ENCODE data around the gene DYTN.

The DYTN gene

DNA sequence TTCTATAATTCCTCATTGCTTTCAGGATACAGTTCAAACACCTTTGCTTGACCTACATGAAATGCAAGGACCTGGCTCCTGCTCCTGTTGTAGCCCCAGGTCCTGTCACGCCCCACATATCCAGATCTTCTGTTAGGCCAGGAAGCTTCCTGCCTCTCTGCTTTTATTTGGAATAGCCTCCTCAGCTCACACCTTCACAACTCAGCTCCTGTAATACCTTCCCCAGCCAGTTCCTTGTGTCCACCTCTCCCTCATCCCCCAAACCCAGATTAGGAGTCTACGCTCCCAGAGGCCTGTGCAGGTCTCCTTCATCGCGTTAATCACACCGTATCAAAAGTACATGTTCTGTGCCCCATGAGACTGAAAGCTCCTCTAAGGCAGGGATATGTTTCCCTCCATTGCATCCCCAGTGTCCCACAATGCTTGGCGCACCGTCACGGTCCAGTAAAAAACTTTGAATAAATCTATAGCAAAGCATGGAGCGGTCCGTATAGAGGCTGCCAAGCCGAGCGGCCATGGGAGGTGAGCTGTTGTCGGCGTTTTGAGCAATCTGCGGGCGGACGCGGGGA, 46.6 kb upstream of the DYTN start:
- Histone ChIP-seq H3K79me2 (ENCODE audit: low read length) (peaks cover 34% of the 10 kb centered on the region), H3K9me3 (ENCODE audit: insufficient read depth, low read length) (no peaks in the 10 kb centered on the region), H3K27me3 (ENCODE audit: low read depth, low read length) (peaks cover 13% of the 10 kb centered on the region; the same call in 1 of the 2 replicates), H3K27ac (ENCODE audit: low read length) (peak overlapping the region; percentile 74), H3K9ac (ENCODE audit: low read length) (peak overlapping the region; percentile 90), H3K36me3 (replicated peaks; ENCODE audit: low read depth, low read length) (peaks cover 13% of the 10 kb centered on the region), H2AFZ (ENCODE audit: low read depth, low read length) (peak overlapping the region; percentile 100), H3K4me1 (ENCODE audit: low read length) (peaks cover 26% of the 10 kb centered on the region), H3K4me3 (ENCODE audit: low read length) (peak overlapping the region; percentile 99), H4K20me1 (ENCODE audit: insufficient read depth, low read length) (no peaks in the 10 kb centered on the region), H3K4me2 (ENCODE audit: low read length) (peak overlapping the region; percentile 91)
- TF ChIP-seq EZH2phosphoT487 (IDR thresholded peaks at IDR 0.05; ENCODE audit: low read depth) = no peak
- TF ChIP-seq, protein P1, sequence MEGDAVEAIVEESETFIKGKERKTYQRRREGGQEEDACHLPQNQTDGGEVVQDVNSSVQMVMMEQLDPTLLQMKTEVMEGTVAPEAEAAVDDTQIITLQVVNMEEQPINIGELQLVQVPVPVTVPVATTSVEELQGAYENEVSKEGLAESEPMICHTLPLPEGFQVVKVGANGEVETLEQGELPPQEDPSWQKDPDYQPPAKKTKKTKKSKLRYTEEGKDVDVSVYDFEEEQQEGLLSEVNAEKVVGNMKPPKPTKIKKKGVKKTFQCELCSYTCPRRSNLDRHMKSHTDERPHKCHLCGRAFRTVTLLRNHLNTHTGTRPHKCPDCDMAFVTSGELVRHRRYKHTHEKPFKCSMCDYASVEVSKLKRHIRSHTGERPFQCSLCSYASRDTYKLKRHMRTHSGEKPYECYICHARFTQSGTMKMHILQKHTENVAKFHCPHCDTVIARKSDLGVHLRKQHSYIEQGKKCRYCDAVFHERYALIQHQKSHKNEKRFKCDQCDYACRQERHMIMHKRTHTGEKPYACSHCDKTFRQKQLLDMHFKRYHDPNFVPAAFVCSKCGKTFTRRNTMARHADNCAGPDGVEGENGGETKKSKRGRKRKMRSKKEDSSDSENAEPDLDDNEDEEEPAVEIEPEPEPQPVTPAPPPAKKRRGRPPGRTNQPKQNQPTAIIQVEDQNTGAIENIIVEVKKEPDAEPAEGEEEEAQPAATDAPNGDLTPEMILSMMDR (IDR thresholded peaks at IDR 0.05; ENCODE audit: low read depth, low read length) = no peak

DNA sequence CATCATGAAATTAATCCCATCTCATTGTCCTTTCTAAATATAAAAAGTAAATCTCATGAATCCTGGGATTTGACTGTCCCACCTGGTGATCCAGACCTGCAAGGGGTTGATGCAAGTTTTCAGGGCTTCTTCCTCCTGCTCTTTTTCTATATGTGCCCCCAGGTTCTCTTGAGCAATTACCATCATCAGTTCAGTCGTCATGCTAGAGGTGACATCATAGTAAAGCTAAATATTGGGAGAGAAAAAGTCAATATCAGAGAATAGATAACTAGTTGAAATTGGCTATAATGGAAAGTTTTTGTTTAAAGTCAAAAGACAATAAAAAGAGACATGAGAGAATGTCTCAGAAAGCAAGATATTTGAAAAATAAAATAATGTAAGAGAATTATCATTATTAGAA, 38.6 kb upstream of the DYTN start:
- no peak for TF ChIP-seq EZH2phosphoT487 (IDR thresholded peaks at IDR 0.05; ENCODE audit: low read depth)
- TF ChIP-seq, protein P1 (IDR thresholded peaks at IDR 0.05; ENCODE audit: low read depth, low read length) = no peak
- H3K4me1 ChIP-seq (ENCODE audit: low read length) = peaks cover 19% of the 10 kb centered on the region
- H3K9me3 ChIP-seq (ENCODE audit: insufficient read depth, low read length) = no peaks in the 10 kb centered on the region
- H3K4me3 ChIP-seq (ENCODE audit: low read length) = no peak overlapping the region
- H3K79me2 ChIP-seq (ENCODE audit: low read length) = no peaks in the 10 kb centered on the region
- peaks cover under 1% of the 10 kb centered on the region; the same call in 1 of the 2 replicates for H3K27me3 ChIP-seq (ENCODE audit: low read depth, low read length)
- H2AFZ ChIP-seq (ENCODE audit: low read depth, low read length) = no peak overlapping the region
- H4K20me1 ChIP-seq (ENCODE audit: insufficient read depth, low read length) = no peaks in the 10 kb centered on the region
- no peak overlapping the region for H3K27ac ChIP-seq (ENCODE audit: low read length)
- no peak overlapping the region for H3K4me2 ChIP-seq (ENCODE audit: low read length)
- H3K9ac ChIP-seq (ENCODE audit: low read length) = no peak overlapping the region
- no peaks in the 10 kb centered on the region for H3K36me3 ChIP-seq (replicated peaks; ENCODE audit: low read depth, low read length)

DNA sequence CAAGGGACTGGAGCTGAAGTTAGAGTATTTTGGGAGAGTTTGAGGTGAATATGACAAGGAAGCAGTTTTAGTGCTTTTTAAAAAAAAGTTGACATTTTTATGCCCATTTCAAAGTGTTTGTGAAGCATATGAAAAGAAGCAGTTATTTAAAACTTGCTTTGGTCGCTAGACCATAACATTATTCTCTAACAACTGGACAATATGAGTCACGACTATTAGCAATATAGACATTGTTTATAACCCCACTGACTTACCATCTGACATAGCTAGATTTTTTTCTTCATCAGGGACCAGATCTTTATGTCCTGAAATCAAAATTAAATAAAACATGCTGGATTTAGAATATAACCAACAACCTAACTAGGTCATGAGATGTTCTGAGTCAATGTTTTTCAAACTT, 22.6 kb upstream of the DYTN start:
- Histone ChIP-seq H3K27me3 (ENCODE audit: low read depth, low read length) (no peaks in the 10 kb centered on the region), H3K4me2 (ENCODE audit: low read length) (no peak overlapping the region), H3K4me1 (ENCODE audit: low read length) (no peaks in the 10 kb centered on the region)

DNA sequence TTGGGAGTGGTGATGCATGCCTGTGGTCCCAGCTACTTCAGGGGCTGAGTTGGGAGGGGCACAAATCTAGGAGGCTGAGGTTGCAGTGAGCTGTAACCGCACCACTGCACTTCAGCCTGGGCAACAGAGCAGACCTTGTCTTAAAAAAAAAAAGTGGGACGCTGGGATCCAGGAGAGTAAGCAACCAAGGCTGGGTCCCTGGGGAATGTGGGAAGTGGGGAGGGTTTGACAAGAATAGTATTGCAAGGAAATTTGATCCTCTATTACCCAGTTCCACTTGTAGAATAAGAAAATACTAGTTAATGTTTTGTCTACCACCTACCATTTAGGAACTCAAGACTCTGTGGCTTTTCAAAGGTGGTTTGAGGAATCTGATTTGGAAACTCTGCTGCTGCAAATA, 21.1 kb upstream of the DYTN start:
- no peaks in the 10 kb centered on the region for H3K4me1 ChIP-seq (ENCODE audit: low read length)
- no peaks in the 10 kb centered on the region for H3K79me2 ChIP-seq (ENCODE audit: low read length)
- H3K9ac ChIP-seq (ENCODE audit: low read length) = no peak overlapping the region
- no peak for TF ChIP-seq EZH2phosphoT487 (IDR thresholded peaks at IDR 0.05; ENCODE audit: low read depth)
- TF ChIP-seq, protein P1 (IDR thresholded peaks at IDR 0.05; ENCODE audit: low read depth, low read length) = no peak
- no peaks in the 10 kb centered on the region for H3K27me3 ChIP-seq (ENCODE audit: low read depth, low read length)
- no peaks in the 10 kb centered on the region for H3K36me3 ChIP-seq (replicated peaks; ENCODE audit: low read depth, low read length)
- H3K27ac ChIP-seq (ENCODE audit: low read length) = no peak overlapping the region
- no peaks in the 10 kb centered on the region for H4K20me1 ChIP-seq (ENCODE audit: insufficient read depth, low read length)
- no peaks in the 10 kb centered on the region for H3K9me3 ChIP-seq (ENCODE audit: insufficient read depth, low read length)
- no peak overlapping the region for H3K4me2 ChIP-seq (ENCODE audit: low read length)
- no peak overlapping the region for H3K4me3 ChIP-seq (ENCODE audit: low read length)
- no peak overlapping the region for H2AFZ ChIP-seq (ENCODE audit: low read depth, low read length)

More for the DNA sequence above, 22.6 kb upstream of the DYTN start:
- Histone ChIP-seq H3K4me3 (ENCODE audit: low read length) (no peak overlapping the region), H4K20me1 (ENCODE audit: insufficient read depth, low read length) (no peaks in the 10 kb centered on the region), H2AFZ (ENCODE audit: low read depth, low read length) (no peak overlapping the region), H3K79me2 (ENCODE audit: low read length) (no peaks in the 10 kb centered on the region), H3K9me3 (ENCODE audit: insufficient read depth, low read length) (no peaks in the 10 kb centered on the region), H3K36me3 (replicated peaks; ENCODE audit: low read depth, low read length) (no peaks in the 10 kb centered on the region), H3K9ac (ENCODE audit: low read length) (no peak overlapping the region), H3K27ac (ENCODE audit: low read length) (no peak overlapping the region)
- no peak for TF ChIP-seq EZH2phosphoT487 (IDR thresholded peaks at IDR 0.05; ENCODE audit: low read depth)
- TF ChIP-seq, protein P1 (IDR thresholded peaks at IDR 0.05; ENCODE audit: low read depth, low read length) = no peak
